Activated CD4-positive, alpha-beta T cell treated with anti-CD3 and anti-CD28 coated beads, Interleukin-2, Interleukin-4, amounts not matched to agents 100 ng/mL and 50 ng/mL, durations not matched to agents 16 hours and 8 hours (primary cell): ENCODE measurements around the gene GPD1.
A peak's percentile ranks its signal among the peaks of the same experiment; 100 is the strongest.

Experiments
- DNase-seq: peaks from one replicate; pipeline ENCODE4 v3.0.0-alpha.2; 2020; ENCODE audit warnings: low spot score

GPD1 gene

GRCh38 chr12:50103767-50104321, at the start of gene GPD1:
Gene GPD1 (plus strand): TSS chr12:50104008. CDS start chr12:50104051, 43 bp downstream.
- no peak for DNase-seq

- peak; percentile 56 for DNase-seq
These were observed 47.8 kb upstream of the GPD1 start for GRCh38 chr12:50055831-50056638.

- no peak for DNase-seq
These were observed 47.2 kb upstream of the GPD1 start for GRCh38 chr12:50056639-50056976.

- DNase-seq = peak; percentile 39
These were observed 46.6 kb upstream of the GPD1 start, which contains the start of gene ASIC1 for GRCh38 chr12:50057000-50057841. Gene ASIC1 (plus strand): TSS chr12:50057596. CDS start chr12:50058767, 1,171 bp downstream.

GRCh38 chr12:50057896-50058670, 45.7 kb upstream of the GPD1 start:
- DNase-seq = no peak

- no peak for DNase-seq
These were observed 45.0 kb upstream of the GPD1 start for GRCh38 chr12:50058743-50059312.

- peak; percentile 40 for DNase-seq
These were observed 44.2 kb upstream of the GPD1 start for GRCh38 chr12:50059440-50060119.

GRCh38 chr12:50060120-50060468, 43.7 kb upstream of the GPD1 start:
- no peak for DNase-seq

GRCh38 chr12:50061171-50061570, 42.6 kb upstream of the GPD1 start:
- no peak for DNase-seq

- DNase-seq = no peak
These were observed 41.7 kb upstream of the GPD1 start for GRCh38 chr12:50061946-50062686.

GRCh38 chr12:50062728-50063460, 40.9 kb upstream of the GPD1 start:
- DNase-seq = no peak

- no peak for DNase-seq
These were observed 38.0 kb upstream of the GPD1 start for GRCh38 chr12:50065726-50066310.

- DNase-seq = no peak
These were observed 37.4 kb upstream of the GPD1 start for GRCh38 chr12:50066402-50066801.

- no peak for DNase-seq
These were observed 34.7 kb upstream of the GPD1 start for GRCh38 chr12:50069069-50069468.

GRCh38 chr12:50069539-50069938, 34.3 kb upstream of the GPD1 start:
- DNase-seq = no peak

- DNase-seq = peak; percentile 66
These were observed 33.3 kb upstream of the GPD1 start for GRCh38 chr12:50070314-50071060.

GRCh38 chr12:50072198-50072907, 31.5 kb upstream of the GPD1 start:
- no peak for DNase-seq

GRCh38 chr12:50073206-50073605, 30.6 kb upstream of the GPD1 start:
- DNase-seq = no peak
